ENCODE results near the gene FBXW9. TPM values are rescaled to one million over a fixed set of nuclear protein-coding genes. Genes with fewer than 3 reads are reported as not detected.

The FBXW9 gene
- total RNA-seq, 2 experiments from 2014 or later: 11.0 to 11.5 TPM

- Histone ChIP-seq H3K27ac (ENCODE audit: low read depth, low read length, poor library complexity, severe bottlenecking) (peak overlapping the region; percentile 68), H3K4me2 (ENCODE audit: low read length) (peak overlapping the region; percentile 94), H3K79me2 (ENCODE audit: insufficient read depth, low read depth, low read length) (peaks cover 68% of the 10 kb centered on the region), H3K4me3 (ENCODE audit: low read depth, low read length, poor library complexity, severe bottlenecking) (peak overlapping the region; percentile 91), H3K9me3 (ENCODE audit: low read length) (no peaks in the 10 kb centered on the region), H2AFZ (ENCODE audit: low read length) (no peak overlapping the region; the same call in 1 of the 2 replicates), H3K9me2 (ENCODE audit: insufficient read depth, low read length) (no peaks in the 10 kb centered on the region), H4K20me1 (ENCODE audit: insufficient read depth, low read length) (peaks cover 9% of the 10 kb centered on the region), H3K4me1 (ENCODE audit: insufficient read depth, low read length, poor library complexity, severe bottlenecking) (peaks cover 44% of the 10 kb centered on the region), H3K36me3 (ENCODE audit: insufficient read depth, low read length) (peaks cover 45% of the 10 kb centered on the region)
- intact Hi-C loops (cut with micrococcal nuclease; ENCODE audit: unreplicated experiment): loop anchor here (2.0 kb wide), 1 partner anchor 59 kb away; no protein-coding TSS in a partner anchor
- BruUV-seq (replicated peaks): no TSS peak
- DNase-seq (ENCODE audit: low spot score): peak; percentile 74
- POLR2A ChIA-PET: interaction anchor here (0.6 to 4.8 kb wide), 6 partner anchors 10 to 720 kb away, joined by 3 to 32 read pairs (median 4); partner anchors contain the start of gene TNPO2
- CTCF ChIA-PET (ENCODE audit: unreplicated experiment): interaction anchor here (0.5 to 1.9 kb wide), 4 partner anchors 10 to 1848 kb away, joined by 3 to 14 read pairs (median 8); partner anchors contain the start of gene TNPO2
- TF ChIP-seq CTCF (conservative IDR thresholded peaks at IDR 0.05; ENCODE audit: low read length): peak; percentile 92
- no peak for TF ChIP-seq EZH2phosphoT487 (IDR thresholded peaks at IDR 0.05; ENCODE audit: borderline replicate concordance, low read depth, low read length)
These were observed 37.2 kb upstream of the FBXW9 start for GRCh38 chr19:12733369-12734214.

- TF ChIP-seq CTCF (conservative IDR thresholded peaks at IDR 0.05; ENCODE audit: low read length) (no peak), EZH2phosphoT487 (IDR thresholded peaks at IDR 0.05; ENCODE audit: borderline replicate concordance, low read depth, low read length) (no peak)
- H4K20me1 ChIP-seq (ENCODE audit: insufficient read depth, low read length): peaks cover 9% of the 10 kb centered on the region
- H3K9me2 ChIP-seq (ENCODE audit: insufficient read depth, low read length): no peaks in the 10 kb centered on the region
- intact Hi-C loops (cut with micrococcal nuclease; ENCODE audit: unreplicated experiment): no loop called here
- POLR2A ChIA-PET: interaction anchor here (4.8 kb wide), 1 partner anchor 8 kb away, joined by 32 read pairs; the partner anchor contains the start of gene TNPO2
- peaks cover 57% of the 10 kb centered on the region for H3K79me2 ChIP-seq (ENCODE audit: insufficient read depth, low read depth, low read length)
- CTCF ChIA-PET (ENCODE audit: unreplicated experiment): interaction anchor here (0.6 kb wide), 1 partner anchor 35 kb away, joined by 7 read pairs; no protein-coding TSS in a partner anchor
- H3K4me1 ChIP-seq (ENCODE audit: insufficient read depth, low read length, poor library complexity, severe bottlenecking): peaks cover 47% of the 10 kb centered on the region
- H3K4me2 ChIP-seq (ENCODE audit: low read length): no peak overlapping the region
- peaks cover 64% of the 10 kb centered on the region for H3K36me3 ChIP-seq (ENCODE audit: insufficient read depth, low read length)
- DNase-seq (ENCODE audit: low spot score): no peak
- H2AFZ ChIP-seq (ENCODE audit: low read length): no peak overlapping the region
- H3K4me3 ChIP-seq (ENCODE audit: low read depth, low read length, poor library complexity, severe bottlenecking): no peak overlapping the region
- H3K9me3 ChIP-seq (ENCODE audit: low read length): no peaks in the 10 kb centered on the region
- no TSS peak for BruUV-seq (replicated peaks)
- no peak overlapping the region for H3K27ac ChIP-seq (ENCODE audit: low read depth, low read length, poor library complexity, severe bottlenecking)
These were observed 34.9 kb upstream of the FBXW9 start for GRCh38 chr19:12731337-12731736.

- Histone ChIP-seq H3K9me3 (ENCODE audit: low read length) (no peaks in the 10 kb centered on the region), H2AFZ (ENCODE audit: low read length) (no peak overlapping the region), H3K9me2 (ENCODE audit: insufficient read depth, low read length) (no peaks in the 10 kb centered on the region), H4K20me1 (ENCODE audit: insufficient read depth, low read length) (peaks cover 9% of the 10 kb centered on the region), H3K27ac (ENCODE audit: low read depth, low read length, poor library complexity, severe bottlenecking) (no peak overlapping the region), H3K4me3 (ENCODE audit: low read depth, low read length, poor library complexity, severe bottlenecking) (no peak overlapping the region), H3K4me2 (ENCODE audit: low read length) (no peak overlapping the region), H3K4me1 (ENCODE audit: insufficient read depth, low read length, poor library complexity, severe bottlenecking) (peaks cover 41% of the 10 kb centered on the region), H3K36me3 (ENCODE audit: insufficient read depth, low read length) (peaks cover 65% of the 10 kb centered on the region), H3K79me2 (ENCODE audit: insufficient read depth, low read depth, low read length) (peaks cover 57% of the 10 kb centered on the region)
- POLR2A ChIA-PET: no interaction called here
- peak; percentile 10 for DNase-seq (ENCODE audit: low spot score)
- CTCF ChIA-PET (ENCODE audit: unreplicated experiment): no interaction called here
- intact Hi-C loops (cut with micrococcal nuclease; ENCODE audit: unreplicated experiment): no loop called here
- BruUV-seq (replicated peaks): no TSS peak
- TF ChIP-seq EZH2phosphoT487 (IDR thresholded peaks at IDR 0.05; ENCODE audit: borderline replicate concordance, low read depth, low read length): no peak
- no peak for TF ChIP-seq CTCF (conservative IDR thresholded peaks at IDR 0.05; ENCODE audit: low read length)
These were observed 33.6 kb upstream of the FBXW9 start for GRCh38 chr19:12730064-12730463.

Measured in OCI-LY7 (cell line).